ENCODE results near the gene ULK4.

DNA sequence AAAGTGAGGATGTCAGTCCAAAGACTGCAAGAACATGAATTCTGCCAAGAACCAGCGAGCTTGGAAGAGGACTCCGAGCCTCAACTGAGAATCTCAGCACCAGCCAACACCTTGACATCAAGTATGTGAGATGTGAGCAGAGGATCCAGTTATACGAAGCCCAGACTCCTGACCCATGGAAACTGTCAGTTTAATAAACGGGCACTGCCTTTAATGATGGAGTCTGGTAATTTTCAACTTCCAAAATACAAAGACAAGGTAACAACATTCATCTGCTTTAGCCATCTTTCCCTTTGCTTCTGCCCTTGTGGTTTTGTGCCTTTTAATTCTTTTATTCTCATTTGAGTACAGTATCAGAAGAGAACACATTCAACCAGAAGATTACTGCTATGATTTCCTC is 211.9 kb downstream of the ULK4 start:
- TF ChIP-seq RAD21 (IDR thresholded peaks at IDR 0.05 in 1 of 2, conservative IDR thresholded peaks at IDR 0.05 in 1 of 2; ENCODE audit: low read depth in 2 of 2, low read length in 2 of 2), result no peak
- TF ChIP-seq, protein P1, sequence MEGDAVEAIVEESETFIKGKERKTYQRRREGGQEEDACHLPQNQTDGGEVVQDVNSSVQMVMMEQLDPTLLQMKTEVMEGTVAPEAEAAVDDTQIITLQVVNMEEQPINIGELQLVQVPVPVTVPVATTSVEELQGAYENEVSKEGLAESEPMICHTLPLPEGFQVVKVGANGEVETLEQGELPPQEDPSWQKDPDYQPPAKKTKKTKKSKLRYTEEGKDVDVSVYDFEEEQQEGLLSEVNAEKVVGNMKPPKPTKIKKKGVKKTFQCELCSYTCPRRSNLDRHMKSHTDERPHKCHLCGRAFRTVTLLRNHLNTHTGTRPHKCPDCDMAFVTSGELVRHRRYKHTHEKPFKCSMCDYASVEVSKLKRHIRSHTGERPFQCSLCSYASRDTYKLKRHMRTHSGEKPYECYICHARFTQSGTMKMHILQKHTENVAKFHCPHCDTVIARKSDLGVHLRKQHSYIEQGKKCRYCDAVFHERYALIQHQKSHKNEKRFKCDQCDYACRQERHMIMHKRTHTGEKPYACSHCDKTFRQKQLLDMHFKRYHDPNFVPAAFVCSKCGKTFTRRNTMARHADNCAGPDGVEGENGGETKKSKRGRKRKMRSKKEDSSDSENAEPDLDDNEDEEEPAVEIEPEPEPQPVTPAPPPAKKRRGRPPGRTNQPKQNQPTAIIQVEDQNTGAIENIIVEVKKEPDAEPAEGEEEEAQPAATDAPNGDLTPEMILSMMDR (IDR thresholded peaks at IDR 0.05; ENCODE audit: control extremely low read depth in 1 of 3, insufficient read depth in 1 of 3, low read depth in 1 of 3, low read length in 3 of 3), result no peak
- no peak for TF ChIP-seq POLR2AphosphoS5 (IDR thresholded peaks at IDR 0.05; ENCODE audit: low read depth, low read length)
- no peak for TF ChIP-seq HDAC2 (IDR thresholded peaks at IDR 0.05; ENCODE audit: borderline replicate concordance in 1 of 2, low read depth in 2 of 2, low read length in 2 of 2)
- no peak for TF ChIP-seq POLR2A (IDR thresholded peaks at IDR 0.05; ENCODE audit: control extremely low read depth in 1 of 2, low read depth in 2 of 2, low read length in 2 of 2)
- TF ChIP-seq CHD1 (IDR thresholded peaks at IDR 0.05; ENCODE audit: low read depth, low read length), result no peak
- TF ChIP-seq, protein P2, sequence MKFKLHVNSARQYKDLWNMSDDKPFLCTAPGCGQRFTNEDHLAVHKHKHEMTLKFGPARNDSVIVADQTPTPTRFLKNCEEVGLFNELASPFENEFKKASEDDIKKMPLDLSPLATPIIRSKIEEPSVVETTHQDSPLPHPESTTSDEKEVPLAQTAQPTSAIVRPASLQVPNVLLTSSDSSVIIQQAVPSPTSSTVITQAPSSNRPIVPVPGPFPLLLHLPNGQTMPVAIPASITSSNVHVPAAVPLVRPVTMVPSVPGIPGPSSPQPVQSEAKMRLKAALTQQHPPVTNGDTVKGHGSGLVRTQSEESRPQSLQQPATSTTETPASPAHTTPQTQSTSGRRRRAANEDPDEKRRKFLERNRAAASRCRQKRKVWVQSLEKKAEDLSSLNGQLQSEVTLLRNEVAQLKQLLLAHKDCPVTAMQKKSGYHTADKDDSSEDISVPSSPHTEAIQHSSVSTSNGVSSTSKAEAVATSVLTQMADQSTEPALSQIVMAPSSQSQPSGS (IDR thresholded peaks at IDR 0.05; ENCODE audit: low read length), result no peak
- TF ChIP-seq TBP (IDR thresholded peaks at IDR 0.05; ENCODE audit: low read depth, low read length), result no peak
- TF ChIP-seq YY1 (IDR thresholded peaks at IDR 0.05; ENCODE audit: low read depth, low read length), result no peak
- TF ChIP-seq HDAC6 (IDR thresholded peaks at IDR 0.05; ENCODE audit: low read depth, low read length), result no peak
- TF ChIP-seq CREB1 (IDR thresholded peaks at IDR 0.05), result no peak
- TF ChIP-seq RXRA (IDR thresholded peaks at IDR 0.05; ENCODE audit: insufficient read depth, low read depth, low read length), result no peak
- no peak for TF ChIP-seq RFX5 (IDR thresholded peaks at IDR 0.05; ENCODE audit: borderline replicate concordance, low read depth, low read length)

Measured in H1 (cell line).